Skin epidermis (tissue), 12 donors: ENCODE measurements around the gene FAM199X.

Experiments used
- H3K27ac ChIP-seq, 21 experiments: fragments of 200-600 bp; sonication (generic) in 11 of 21; one replicate each; pipeline ENCODE4 v1.5.0; 2020; ENCODE audit warnings: mild to moderate bottlenecking in 3 of 21, inconsistent platforms in 2 of 21, moderate library complexity in 2 of 21
- H3K4me3 ChIP-seq, 7 experiments: fragments of 200-600 bp; sonication (generic) in 2 of 7; one replicate each; pipeline ENCODE4 v1.5.0; 2020; ENCODE audit warnings: inconsistent platforms in 2 of 7, mild to moderate bottlenecking in 2 of 7, moderate library complexity in 1 of 7

FAM199X gene

GRCh38 chrX:104165894-104166734, at the start of gene FAM199X:
FAM199X (plus strand) TSS chrX:104166453; CDS start chrX:104166786, 333 bp downstream.
- Histone ChIP-seq H3K27ac (peak within 1 kb of the TSS; percentile 39 to 92 (median 83)), H3K4me3 (peak within 1 kb of the TSS; percentile 60 to 81 (median 68))

DNA sequence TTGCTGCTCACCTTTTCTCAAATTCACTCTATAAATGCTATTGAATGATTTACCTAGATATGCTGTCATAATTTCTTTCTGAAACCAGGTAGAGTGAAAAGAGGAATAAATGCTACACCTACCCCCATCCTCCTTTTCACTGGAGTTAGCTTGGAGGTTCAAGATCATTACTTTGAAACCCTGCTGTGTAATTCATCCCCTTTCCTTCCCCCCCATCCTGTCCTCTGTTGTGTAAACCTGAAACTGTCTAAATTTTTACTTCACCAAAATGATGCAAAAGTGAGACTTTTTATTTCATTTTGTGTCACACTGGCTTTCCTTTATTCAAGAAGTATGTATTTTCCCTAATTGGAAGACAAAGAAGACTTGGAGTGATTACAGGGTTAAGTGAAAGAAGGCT, 48.5 kb upstream of the FAM199X start:
- no peak overlapping the region for H3K27ac ChIP-seq
- no peak overlapping the region for H3K4me3 ChIP-seq

DNA sequence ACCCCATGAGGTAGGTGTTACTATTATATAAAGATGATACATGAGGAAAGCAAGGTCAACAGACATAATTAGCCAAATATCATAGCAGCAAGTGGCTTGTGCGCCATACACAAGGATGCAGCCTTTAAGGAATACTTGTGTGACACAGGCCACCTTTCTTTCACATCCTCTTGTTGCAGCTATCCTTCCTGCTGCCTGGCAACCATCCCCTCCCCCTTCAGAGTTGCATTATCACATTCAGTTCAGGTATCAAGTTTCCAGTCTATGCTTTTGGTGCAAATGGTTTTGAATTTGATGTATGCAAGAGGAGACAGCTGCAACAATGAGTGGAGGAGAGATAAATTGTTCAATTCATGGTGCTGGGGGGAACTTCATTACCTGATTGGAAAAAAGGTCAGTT, 47.5 kb upstream of the FAM199X start:
- no peak overlapping the region for H3K27ac ChIP-seq
- no peak overlapping the region for H3K4me3 ChIP-seq

DNA sequence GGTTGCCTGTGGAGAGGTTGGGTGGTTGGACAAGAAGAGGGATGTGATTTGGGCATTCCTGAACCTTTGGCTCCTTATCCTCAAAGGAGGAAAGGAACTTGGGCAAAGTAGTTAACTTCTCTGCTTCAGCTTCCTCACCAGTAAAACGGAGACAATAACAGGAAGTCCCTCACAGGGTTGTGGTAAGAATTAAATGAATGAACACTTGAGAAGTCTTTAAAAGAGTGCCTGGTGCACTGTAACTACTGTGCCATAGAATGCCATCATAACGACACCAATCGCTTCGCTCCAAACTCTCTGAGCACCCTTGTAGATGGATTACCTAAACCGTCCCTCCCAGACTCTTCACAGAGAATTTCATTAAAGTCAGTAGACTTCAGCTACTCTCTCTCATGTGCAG, 43.4 kb upstream of the FAM199X start:
- H3K27ac ChIP-seq: peak overlapping the region in 1 of 21 experiments; percentile 30
- no peak overlapping the region for H3K4me3 ChIP-seq

DNA sequence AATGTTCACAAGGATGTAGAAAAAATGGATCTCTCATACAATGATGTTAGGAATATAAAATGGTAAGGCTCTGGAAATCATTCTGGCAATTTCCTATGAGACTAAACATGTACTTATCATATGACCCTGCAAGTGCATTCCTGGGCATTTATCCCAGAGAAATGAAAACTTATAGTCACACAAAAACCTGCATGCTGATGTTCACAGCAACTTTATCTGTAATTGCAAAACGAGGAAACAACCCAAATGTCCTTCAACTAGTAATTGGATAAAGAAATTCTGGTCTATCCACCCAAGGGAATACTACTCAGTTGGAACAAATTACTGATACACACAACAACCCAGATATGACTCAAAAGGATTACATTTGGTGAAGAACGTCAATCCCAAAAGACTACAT, 39.4 kb upstream of the FAM199X start:
- Histone ChIP-seq H3K27ac (no peak overlapping the region), H3K4me3 (no peak overlapping the region)

DNA sequence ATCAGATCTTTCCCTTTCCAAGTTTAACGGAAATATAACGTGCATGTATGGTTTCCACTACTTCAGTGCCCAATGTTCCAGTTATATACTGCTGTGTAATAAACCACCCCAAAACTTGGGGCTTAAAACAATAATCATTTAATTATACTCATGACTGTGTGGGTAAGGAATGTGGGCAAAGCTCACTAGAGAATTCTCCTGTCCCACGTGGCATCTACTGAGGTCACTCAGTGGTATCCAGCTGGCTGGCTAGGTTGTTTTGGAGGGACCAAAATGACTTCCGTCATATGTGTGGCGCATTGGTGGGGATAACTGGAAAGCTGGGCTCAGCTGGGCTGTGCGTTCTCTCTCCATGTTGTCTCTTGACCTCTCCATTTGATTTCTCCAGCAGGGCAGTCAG, 35.4 kb upstream of the FAM199X start:
- H3K4me3 ChIP-seq: no peak overlapping the region
- no peak overlapping the region for H3K27ac ChIP-seq

DNA sequence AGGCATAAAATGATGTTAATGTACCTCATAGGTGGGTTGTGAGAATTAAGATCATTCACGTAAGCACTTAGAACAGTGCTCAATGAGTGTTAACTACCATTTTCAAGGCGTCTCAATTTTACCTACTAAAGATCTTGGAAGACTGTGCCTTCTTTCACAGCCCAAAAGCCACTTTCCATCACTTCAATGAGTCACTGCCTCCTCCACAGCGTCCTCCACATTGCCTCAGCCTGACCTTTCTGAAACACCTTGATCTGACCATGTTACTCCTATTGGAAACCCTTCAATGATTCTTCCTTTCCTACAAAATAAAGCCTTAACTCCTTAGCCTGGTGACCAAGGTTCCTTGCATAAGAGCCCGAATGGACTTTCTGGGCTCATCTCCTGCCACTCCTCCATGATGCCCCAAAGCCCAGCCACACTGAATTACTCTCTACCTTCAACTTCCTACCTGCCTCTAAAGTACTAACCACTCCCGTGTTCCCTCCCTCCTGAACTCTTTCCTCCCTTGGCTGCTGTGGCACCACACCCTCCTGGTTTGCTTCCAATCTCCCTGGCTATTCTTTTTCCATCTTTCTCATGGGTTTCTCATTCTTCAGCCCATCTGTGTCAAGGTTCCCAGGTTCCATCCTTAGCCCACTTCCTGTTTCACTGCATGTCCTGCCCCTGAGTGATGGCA, 31.5 kb upstream of the FAM199X start:
- Histone ChIP-seq H3K27ac (no peak overlapping the region), H3K4me3 (no peak overlapping the region)

- Histone ChIP-seq H3K27ac (no peak overlapping the region), H3K4me3 (no peak overlapping the region)
Measured at GRCh38 chrX:104135677-104136076, 30.6 kb upstream of the FAM199X start.

DNA sequence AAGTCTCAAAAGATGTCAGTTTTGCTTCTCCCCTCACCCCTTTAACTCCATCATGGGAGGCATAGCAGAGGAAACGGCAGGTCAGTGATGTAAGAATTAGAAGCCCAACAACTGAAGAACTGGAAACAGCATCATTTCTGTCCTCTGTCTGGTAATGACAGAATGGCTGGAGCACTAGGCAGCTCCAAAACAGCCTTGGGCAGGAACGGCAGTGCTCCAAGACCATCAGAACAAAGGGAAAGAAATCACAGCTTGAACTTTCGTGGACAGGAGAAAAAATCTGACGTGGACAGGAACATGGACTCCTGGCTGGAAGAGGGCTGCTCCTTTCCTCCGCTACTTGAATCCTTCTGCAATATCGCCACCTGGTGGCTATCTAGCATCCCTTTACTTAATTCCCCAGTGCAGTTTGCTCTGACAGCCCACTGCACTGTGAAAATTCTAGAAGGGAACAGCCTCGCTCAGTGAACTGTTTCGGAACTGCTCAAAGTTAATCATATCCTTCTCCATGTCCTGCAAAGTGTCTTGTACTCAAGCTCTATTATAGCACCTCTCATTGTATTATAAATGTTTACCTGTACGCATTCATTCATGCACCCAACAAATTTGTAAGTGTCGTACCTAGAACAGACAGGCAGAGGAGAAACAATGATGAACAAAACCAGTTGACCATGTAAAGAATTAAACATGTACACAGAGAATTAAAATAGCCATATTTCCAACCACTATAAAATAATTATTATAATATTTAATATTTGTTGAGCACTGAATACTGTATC, 29.8 kb upstream of the FAM199X start:
- peak overlapping the region in 1 of 7 experiments; percentile 12 for H3K4me3 ChIP-seq

GRCh38 chrX:104137496-104137895, 28.8 kb upstream of the FAM199X start:
- H3K27ac ChIP-seq: no peak overlapping the region

More for the DNA sequence above, 29.8 kb upstream of the FAM199X start:
- no peak overlapping the region for H3K27ac ChIP-seq

GRCh38 chrX:104141087-104141760, 25.0 kb upstream of the FAM199X start:
- Histone ChIP-seq H3K4me3 (no peak overlapping the region), H3K27ac (no peak overlapping the region)

More at GRCh38 chrX:104137496-104137895, 28.8 kb upstream of the FAM199X start:
- no peak overlapping the region for H3K4me3 ChIP-seq

DNA sequence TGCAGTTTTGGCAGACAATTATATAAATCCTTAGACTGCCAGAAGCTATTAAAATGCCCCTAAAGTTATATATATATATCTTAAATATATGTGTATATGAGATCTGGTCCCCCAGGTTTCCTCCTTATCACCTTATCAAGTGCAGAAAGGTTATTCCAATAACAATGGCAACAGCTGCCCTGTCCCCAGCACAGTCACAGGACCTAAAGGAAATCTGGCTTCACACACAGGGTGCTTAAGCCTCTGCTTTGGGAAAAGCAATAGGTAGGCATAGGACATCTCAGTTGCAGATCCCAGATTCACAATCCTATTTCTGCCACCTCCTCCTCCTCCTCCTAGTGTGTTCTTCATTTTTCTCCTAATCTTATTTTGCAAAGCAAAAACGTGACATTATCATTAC, 15.2 kb upstream of the FAM199X start:
- Histone ChIP-seq H3K4me3 (no peak overlapping the region), H3K27ac (no peak overlapping the region)

DNA sequence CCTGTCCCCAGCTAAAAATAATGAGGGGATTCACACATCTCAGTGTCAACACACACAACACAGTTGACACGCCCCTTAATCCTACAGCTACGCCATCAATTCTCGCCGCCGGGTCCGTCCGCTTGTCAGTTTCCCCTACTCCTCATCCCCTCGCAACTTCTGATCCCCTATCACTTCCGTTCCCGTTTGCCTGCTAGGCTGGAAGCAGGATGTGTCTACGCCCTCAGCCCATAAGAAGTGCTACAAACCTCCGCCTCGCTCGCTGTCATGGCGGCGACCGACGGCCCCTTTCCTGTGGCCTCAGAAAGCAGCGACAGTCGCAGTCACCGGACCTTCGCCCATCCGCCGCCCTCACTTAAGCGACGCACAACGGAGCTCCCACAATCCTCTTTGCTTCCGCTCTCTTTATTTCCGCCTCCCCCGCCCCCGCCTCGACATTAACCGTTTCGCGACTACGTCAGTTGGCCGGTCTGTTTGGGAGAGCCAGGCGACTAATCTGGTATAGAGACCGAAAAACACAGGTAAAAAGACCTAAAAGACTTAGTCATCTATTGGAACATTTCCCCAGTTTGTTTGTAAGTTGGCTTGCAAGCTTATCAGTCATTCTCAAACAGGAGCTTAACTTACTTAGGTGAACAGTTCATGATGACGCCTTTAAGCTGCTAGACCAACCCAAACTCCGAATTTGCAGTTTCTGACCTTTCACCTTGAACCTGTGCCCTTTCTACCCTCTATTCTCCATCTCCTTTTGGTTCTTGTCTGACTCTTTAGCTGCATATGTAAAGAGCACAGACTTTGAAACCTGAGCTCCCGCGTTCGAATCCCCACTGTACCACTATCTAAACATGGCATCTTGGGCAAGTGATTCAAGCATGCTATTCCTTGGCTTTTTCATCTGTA, 9.4 kb upstream of the FAM199X start, which contains the start of gene SLC25A53:
Gene SLC25A53 (minus strand): TSS at position 380 of the 900 bp plus-strand sequence. CDS start 51,752 bp downstream, outside the sequence.
- H3K4me3 ChIP-seq: peak within 1 kb of the TSS; percentile 24 to 56 (median 48)
- H3K27ac ChIP-seq: peak within 1 kb of the TSS; percentile 69 to 96 (median 86)

DNA sequence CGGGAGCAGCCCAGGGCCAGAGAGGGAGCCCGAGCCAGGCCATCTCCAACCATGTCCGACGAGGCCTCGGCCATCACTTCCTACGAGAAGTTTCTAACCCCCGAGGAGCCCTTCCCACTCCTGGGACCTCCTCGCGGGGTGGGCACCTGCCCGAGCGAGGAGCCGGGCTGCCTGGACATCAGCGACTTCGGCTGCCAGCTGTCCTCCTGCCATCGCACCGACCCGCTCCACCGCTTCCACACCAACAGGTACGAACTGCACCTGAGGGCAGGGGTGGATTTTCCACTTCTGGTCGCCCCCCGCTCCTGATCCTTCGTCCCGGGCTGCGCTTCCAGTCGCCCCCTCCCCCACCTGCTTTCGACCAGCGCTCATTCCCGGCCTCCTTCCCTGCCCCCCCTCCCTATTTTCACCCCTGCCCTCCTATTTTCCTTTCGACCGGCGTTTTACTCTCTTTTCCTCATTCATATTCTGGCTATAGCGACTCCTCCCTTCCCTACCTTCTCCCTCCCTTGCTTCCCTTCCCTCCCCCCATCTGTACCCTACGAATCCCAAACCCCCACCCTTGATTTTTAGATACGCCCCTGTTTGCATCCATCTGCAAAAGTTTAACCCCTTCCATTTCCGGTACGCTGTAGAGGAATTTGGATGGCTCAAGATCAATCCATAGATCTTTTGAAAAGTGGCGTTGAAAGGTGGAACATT, 633 bp downstream of the FAM199X start:
- Histone ChIP-seq H3K4me3 (peak overlapping the region; percentile 60 to 81 (median 68)), H3K27ac (peak overlapping the region; percentile 39 to 92 (median 83))

DNA sequence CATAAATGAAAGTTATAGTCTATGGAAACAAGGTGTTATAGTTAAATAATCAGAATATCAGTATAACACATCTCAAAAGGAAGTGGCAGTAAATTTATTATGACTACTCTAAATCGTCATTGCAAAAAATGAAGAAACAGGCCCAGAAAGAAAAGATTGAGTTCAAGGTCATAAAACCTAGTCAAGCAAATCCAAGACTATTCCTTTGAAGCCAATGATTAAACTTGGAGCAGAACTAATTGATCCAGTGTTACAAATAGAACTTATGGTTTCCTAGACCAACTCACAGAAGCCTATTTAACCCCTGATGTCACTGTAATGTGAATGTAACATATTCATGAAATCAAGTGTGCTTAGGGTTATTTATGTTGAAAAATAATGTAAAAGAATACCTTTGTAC, 1.9 kb downstream of the FAM199X start:
- no peak overlapping the region for H3K27ac ChIP-seq
- no peak overlapping the region for H3K4me3 ChIP-seq

DNA sequence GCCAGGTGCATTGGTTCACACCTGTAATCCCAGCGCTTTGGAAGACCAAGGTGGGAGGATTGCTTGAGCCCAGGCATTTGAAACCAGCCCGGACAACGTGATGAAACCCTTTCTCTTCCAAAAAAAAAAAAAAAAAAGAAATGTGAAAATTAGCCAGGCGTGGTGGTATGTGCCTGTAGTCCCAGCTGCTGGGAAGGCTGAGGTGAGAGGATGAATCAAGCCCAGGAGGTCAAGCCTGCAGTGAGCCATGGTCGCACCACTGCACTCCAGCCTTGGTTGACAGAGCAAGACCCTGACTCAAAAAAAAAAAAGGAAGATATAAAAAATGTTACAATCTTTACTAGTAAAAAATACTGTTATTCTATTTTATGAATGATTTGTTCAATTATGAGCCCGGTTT, 5.9 kb downstream of the FAM199X start:
- no peak overlapping the region for H3K27ac ChIP-seq
- H3K4me3 ChIP-seq: no peak overlapping the region

- H3K4me3 ChIP-seq: no peak overlapping the region
- no peak overlapping the region for H3K27ac ChIP-seq
Measured at GRCh38 chrX:104172788-104173187, 6.5 kb downstream of the FAM199X start.

- Histone ChIP-seq H3K27ac (no peak overlapping the region), H3K4me3 (no peak overlapping the region)
Measured at GRCh38 chrX:104173841-104174240, 7.6 kb downstream of the FAM199X start.
